ENCODE measurements around the gene KRTAP12-1.

GRCh38 chr21:44700101-44701022 is 18.4 kb upstream of the KRTAP12-1 start:
- TF ChIP-seq CTCF (conservative IDR thresholded peaks at IDR 0.05), result no peak
- no peak for TF ChIP-seq EZH2 (IDR thresholded peaks at IDR 0.05; ENCODE audit: low read depth)
